ENCODE data around the gene BMERB1.

DNA sequence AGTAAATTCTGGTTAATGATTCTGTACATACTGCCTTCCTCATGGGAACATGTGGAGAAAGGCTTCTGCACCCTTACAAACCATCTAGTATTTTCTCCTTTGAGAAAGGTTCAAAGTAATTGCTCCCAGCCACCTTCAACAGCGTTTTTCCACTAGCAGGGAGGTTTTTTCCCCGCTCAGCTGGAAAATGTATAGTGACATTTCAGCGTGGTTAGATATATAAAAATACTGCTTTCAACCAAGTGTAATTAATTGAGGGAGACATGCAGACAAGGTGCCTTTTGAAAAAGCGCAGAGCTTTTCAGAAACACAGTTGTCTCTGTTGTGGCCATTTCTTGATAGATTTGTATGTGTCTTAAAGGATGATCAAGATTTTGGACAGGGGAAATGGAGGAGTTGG lies 5.1 kb downstream of the BMERB1 start:
- TF ChIP-seq, protein P1, sequence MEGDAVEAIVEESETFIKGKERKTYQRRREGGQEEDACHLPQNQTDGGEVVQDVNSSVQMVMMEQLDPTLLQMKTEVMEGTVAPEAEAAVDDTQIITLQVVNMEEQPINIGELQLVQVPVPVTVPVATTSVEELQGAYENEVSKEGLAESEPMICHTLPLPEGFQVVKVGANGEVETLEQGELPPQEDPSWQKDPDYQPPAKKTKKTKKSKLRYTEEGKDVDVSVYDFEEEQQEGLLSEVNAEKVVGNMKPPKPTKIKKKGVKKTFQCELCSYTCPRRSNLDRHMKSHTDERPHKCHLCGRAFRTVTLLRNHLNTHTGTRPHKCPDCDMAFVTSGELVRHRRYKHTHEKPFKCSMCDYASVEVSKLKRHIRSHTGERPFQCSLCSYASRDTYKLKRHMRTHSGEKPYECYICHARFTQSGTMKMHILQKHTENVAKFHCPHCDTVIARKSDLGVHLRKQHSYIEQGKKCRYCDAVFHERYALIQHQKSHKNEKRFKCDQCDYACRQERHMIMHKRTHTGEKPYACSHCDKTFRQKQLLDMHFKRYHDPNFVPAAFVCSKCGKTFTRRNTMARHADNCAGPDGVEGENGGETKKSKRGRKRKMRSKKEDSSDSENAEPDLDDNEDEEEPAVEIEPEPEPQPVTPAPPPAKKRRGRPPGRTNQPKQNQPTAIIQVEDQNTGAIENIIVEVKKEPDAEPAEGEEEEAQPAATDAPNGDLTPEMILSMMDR (IDR thresholded peaks at IDR 0.05), result no peak
- no peak for TF ChIP-seq YY1 (IDR thresholded peaks at IDR 0.05; ENCODE audit: low read depth)
- no peak for TF ChIP-seq POLR2AphosphoS5 (IDR thresholded peaks at IDR 0.05; ENCODE audit: low read depth, low read length)
- no peak for TF ChIP-seq TCF12 (IDR thresholded peaks at IDR 0.05)
- TF ChIP-seq JUND (IDR thresholded peaks at IDR 0.05), result no peak
- no peak for TF ChIP-seq MEF2A (IDR thresholded peaks at IDR 0.05; ENCODE audit: borderline replicate concordance, low read depth)
- TF ChIP-seq, protein P2, sequence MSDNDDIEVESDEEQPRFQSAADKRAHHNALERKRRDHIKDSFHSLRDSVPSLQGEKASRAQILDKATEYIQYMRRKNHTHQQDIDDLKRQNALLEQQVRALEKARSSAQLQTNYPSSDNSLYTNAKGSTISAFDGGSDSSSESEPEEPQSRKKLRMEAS (IDR thresholded peaks at IDR 0.05; ENCODE audit: low read depth), result no peak
- TF ChIP-seq, protein P3, sequence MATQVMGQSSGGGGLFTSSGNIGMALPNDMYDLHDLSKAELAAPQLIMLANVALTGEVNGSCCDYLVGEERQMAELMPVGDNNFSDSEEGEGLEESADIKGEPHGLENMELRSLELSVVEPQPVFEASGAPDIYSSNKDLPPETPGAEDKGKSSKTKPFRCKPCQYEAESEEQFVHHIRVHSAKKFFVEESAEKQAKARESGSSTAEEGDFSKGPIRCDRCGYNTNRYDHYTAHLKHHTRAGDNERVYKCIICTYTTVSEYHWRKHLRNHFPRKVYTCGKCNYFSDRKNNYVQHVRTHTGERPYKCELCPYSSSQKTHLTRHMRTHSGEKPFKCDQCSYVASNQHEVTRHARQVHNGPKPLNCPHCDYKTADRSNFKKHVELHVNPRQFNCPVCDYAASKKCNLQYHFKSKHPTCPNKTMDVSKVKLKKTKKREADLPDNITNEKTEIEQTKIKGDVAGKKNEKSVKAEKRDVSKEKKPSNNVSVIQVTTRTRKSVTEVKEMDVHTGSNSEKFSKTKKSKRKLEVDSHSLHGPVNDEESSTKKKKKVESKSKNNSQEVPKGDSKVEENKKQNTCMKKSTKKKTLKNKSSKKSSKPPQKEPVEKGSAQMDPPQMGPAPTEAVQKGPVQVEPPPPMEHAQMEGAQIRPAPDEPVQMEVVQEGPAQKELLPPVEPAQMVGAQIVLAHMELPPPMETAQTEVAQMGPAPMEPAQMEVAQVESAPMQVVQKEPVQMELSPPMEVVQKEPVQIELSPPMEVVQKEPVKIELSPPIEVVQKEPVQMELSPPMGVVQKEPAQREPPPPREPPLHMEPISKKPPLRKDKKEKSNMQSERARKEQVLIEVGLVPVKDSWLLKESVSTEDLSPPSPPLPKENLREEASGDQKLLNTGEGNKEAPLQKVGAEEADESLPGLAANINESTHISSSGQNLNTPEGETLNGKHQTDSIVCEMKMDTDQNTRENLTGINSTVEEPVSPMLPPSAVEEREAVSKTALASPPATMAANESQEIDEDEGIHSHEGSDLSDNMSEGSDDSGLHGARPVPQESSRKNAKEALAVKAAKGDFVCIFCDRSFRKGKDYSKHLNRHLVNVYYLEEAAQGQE (IDR thresholded peaks at IDR 0.05; ENCODE audit: low read depth, low read length), result no peak
- TF ChIP-seq NFIC (IDR thresholded peaks at IDR 0.05; ENCODE audit: borderline replicate concordance), result no peak
- TF ChIP-seq TAF1 (IDR thresholded peaks at IDR 0.05; ENCODE audit: borderline replicate concordance, low read depth, low read length), result no peak
- TF ChIP-seq RCOR1 (IDR thresholded peaks at IDR 0.05; ENCODE audit: low read length), result no peak
- TF ChIP-seq, protein P4, sequence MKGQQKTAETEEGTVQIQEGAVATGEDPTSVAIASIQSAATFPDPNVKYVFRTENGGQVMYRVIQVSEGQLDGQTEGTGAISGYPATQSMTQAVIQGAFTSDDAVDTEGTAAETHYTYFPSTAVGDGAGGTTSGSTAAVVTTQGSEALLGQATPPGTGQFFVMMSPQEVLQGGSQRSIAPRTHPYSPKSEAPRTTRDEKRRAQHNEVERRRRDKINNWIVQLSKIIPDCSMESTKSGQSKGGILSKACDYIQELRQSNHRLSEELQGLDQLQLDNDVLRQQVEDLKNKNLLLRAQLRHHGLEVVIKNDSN (IDR thresholded peaks at IDR 0.05; ENCODE audit: borderline replicate concordance, low read depth), result no peak
- no peak for TF ChIP-seq SIN3A (IDR thresholded peaks at IDR 0.05; ENCODE audit: borderline replicate concordance, low read depth, low read length)
- no peak for TF ChIP-seq RAD21 (IDR thresholded peaks at IDR 0.05; ENCODE audit: low read length)
